ENCODE measurements around the gene PALS2. TPM values are rescaled to one million over a fixed set of nuclear protein-coding genes. Genes with fewer than 3 reads are reported as not detected.

PALS2 gene, protein sequence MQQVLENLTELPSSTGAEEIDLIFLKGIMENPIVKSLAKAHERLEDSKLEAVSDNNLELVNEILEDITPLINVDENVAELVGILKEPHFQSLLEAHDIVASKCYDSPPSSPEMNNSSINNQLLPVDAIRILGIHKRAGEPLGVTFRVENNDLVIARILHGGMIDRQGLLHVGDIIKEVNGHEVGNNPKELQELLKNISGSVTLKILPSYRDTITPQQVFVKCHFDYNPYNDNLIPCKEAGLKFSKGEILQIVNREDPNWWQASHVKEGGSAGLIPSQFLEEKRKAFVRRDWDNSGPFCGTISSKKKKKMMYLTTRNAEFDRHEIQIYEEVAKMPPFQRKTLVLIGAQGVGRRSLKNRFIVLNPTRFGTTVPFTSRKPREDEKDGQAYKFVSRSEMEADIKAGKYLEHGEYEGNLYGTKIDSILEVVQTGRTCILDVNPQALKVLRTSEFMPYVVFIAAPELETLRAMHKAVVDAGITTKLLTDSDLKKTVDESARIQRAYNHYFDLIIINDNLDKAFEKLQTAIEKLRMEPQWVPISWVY
- total RNA-seq (2021; ENCODE audit: unreplicated experiment) (48.2 TPM), Bru-seq, nascent RNA (percentile 88 among the genes with signal in this experiment), BruChase-seq, experiment 1, labeled RNA remaining after a 2-hour chase (percentile 85 among the genes with signal in this experiment), BruChase-seq, experiment 2, labeled RNA remaining after a 6-hour chase (percentile 78 among the genes with signal in this experiment)
- polyA plus RNA-seq (2012; ENCODE audit: insufficient read length) = 14.5 TPM
- long read RNA-seq, full-length matches to known transcripts = 13 of 34 reads
- long read RNA-seq, partial matches to known transcripts = 5 of 34 reads
- long read RNA-seq, other reads (novel, unspliced or antisense) = 16 of 34 reads

DNA sequence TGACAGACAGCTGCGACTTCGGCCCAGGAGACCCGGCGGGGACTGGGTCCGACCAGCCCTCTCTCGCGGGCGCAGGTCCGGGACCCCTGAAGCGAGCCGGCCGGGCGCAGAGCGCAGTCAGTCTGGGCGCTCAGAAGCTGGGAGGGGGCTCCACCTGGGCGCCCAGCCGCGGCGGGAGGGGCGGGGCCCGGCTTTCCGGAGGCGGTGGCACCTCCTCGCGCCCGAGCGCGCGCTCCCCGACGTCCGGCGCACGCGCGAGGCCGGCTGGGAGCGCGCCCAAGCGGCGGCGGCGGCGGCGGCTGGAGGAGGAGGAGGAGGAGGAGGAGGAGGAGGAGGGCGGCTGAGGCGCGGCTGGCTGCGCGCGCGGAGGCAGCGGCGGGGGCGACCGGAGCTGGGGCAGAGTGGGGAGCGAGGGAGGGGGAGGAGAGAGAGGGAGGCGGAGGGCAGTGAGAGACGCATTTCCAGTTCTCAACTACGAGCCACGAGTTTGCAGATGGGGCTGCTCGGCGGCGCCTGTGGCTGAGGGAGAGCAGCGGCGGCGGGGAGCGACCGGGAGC is at the start of gene PALS2:
TSS of gene PALS2 (plus strand) at position 456 of the 557 bp plus-strand sequence. CDS start 50,216 bp downstream, outside the sequence.
- DNase-seq (ENCODE audit: low read depth, low spot score) (no peak), ATAC-seq (peak; percentile 82)
- H3K27ac ChIP-seq (ENCODE audit: low read length) = peak within 1 kb of the TSS; percentile 83
- no TSS peak for BruUV-seq (replicated peaks)
- no peaks in the 10 kb centered on the region for H3K9me3 ChIP-seq (ENCODE audit: control insufficient read depth, insufficient read depth, low read depth, low read length)
- intact Hi-C loops (cut with micrococcal nuclease; ENCODE audit: unreplicated experiment) (loop anchor here (10.0 kb wide), 1 partner anchor 168 kb away; no protein-coding TSS in a partner anchor), in situ Hi-C loops (cut with HindIII; ENCODE audit: low pct_unique_long_range_greater_than_20kb, low sequenced_read_pairs) (no loop called here)
- CTCF ChIA-PET = no interaction called here
- peaks cover 28% of the 10 kb centered on the region for H3K27me3 ChIP-seq (ENCODE audit: control insufficient read depth, insufficient read depth, low read length)
- H3K36me3 ChIP-seq (ENCODE audit: control insufficient read depth, insufficient read depth, low read length) = no peaks in the 10 kb centered on the region; the same call in 1 of the 2 replicates
- H3K4me1 ChIP-seq (ENCODE audit: control insufficient read depth, insufficient read depth, low read length) = peaks cover 16% of the 10 kb centered on the region
- POLR2A ChIA-PET = no interaction called here
- H3K4me3 ChIP-seq (ENCODE audit: low read depth in 2 of 2, low read length in 2 of 2) = peak within 1 kb of the TSS; percentile 65 to 90
- TF ChIP-seq REST (IDR thresholded peaks at IDR 0.05; ENCODE audit: insufficient read depth in 1 of 2, low read depth in 2 of 2, low read length in 1 of 2) = no peak
- TF ChIP-seq TCF7L2 (IDR thresholded peaks at IDR 0.05; ENCODE audit: low read depth, low read length) = no peak
- 0 out of 2 replicates have a peak, but pooled peaks have one; percentile 16 for TF ChIP-seq POLR2AphosphoS5 (IDR thresholded peaks at IDR 0.05; ENCODE audit: low read depth, low read length)
- TF ChIP-seq SIN3A (IDR thresholded peaks at IDR 0.05; ENCODE audit: borderline replicate concordance, insufficient read depth, low read depth, low read length) = peak; percentile 84; the same call in 1 of the 2 replicates

DNA sequence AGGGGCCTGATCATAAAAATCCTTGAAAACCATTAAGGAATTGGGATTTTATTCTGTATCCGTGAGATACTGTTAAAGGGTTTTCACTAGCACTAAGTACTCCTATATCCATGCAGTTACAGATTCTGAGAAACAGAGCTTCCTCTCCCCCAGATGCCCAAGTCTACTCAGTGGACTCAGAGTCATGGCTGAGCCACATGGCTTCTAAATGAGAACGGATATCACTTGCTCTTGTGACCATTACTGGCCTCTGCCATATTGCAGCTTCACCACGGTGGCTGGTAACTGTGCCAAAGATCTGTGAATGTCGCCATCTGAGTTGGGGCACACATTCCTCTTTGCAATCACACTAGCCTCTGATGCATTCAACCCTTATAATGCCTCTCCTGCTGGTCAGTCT is 42.0 kb upstream of the PALS2 start:
- no TSS peak for BruUV-seq (replicated peaks)
- ChIA-PET POLR2A (no interaction called here), CTCF (no interaction called here)
- Histone ChIP-seq H3K36me3 (ENCODE audit: control insufficient read depth, insufficient read depth, low read length) (no peaks in the 10 kb centered on the region), H3K4me3 (ENCODE audit: low read depth in 2 of 2, low read length in 2 of 2) (no peak overlapping the region), H3K27ac (ENCODE audit: low read length) (no peak overlapping the region), H3K9me3 (ENCODE audit: control insufficient read depth, insufficient read depth, low read depth, low read length) (no peaks in the 10 kb centered on the region), H3K27me3 (ENCODE audit: control insufficient read depth, insufficient read depth, low read length) (peaks cover 22% of the 10 kb centered on the region), H3K4me1 (ENCODE audit: control insufficient read depth, insufficient read depth, low read length) (no peaks in the 10 kb centered on the region)
- in situ Hi-C loops (cut with HindIII; ENCODE audit: low pct_unique_long_range_greater_than_20kb, low sequenced_read_pairs) = no loop called here
- DNase-seq (ENCODE audit: low read depth, low spot score) (no peak), ATAC-seq (no peak)
- TF ChIP-seq SIN3A (IDR thresholded peaks at IDR 0.05; ENCODE audit: borderline replicate concordance, insufficient read depth, low read depth, low read length) (no peak), TCF7L2 (IDR thresholded peaks at IDR 0.05; ENCODE audit: low read depth, low read length) (no peak), REST (IDR thresholded peaks at IDR 0.05; ENCODE audit: insufficient read depth in 1 of 2, low read depth in 2 of 2, low read length in 1 of 2) (no peak), CTCF (IDR thresholded peaks at IDR 0.05) (no peak), POLR2AphosphoS5 (IDR thresholded peaks at IDR 0.05; ENCODE audit: low read depth, low read length) (no peak)
- intact Hi-C loops (cut with micrococcal nuclease; ENCODE audit: unreplicated experiment) = no loop called here

Data from Panc1 (cell line).